Nephron (organoid): ENCODE data around the gene WDFY4.

Source experiments
- H3K27ac Mint-ChIP-seq, 3 experiments: 2 replicates each; pipeline ENCODE4 v1.8.0; 2020; ENCODE audit warnings: mixed read lengths in 3 of 3, mild to moderate bottlenecking in 2 of 3, moderate library complexity in 1 of 3
- H3K27me3 Mint-ChIP-seq: 2 replicates; pipeline ENCODE4 v1.8.0; 2021; ENCODE audit warnings: low read depth, mild to moderate bottlenecking, moderate library complexity, mixed read lengths
- H3K36me3 Mint-ChIP-seq: 2 replicates; pipeline ENCODE4 v1.8.0; 2020; ENCODE audit warnings: low read depth, mixed read lengths
- H3K4me1 Mint-ChIP-seq: 2 replicates; pipeline ENCODE4 v1.8.0; 2020; ENCODE audit warnings: mixed read lengths
- H3K4me3 Mint-ChIP-seq, 3 experiments: 2 replicates each; pipeline ENCODE4 v1.8.0; 2020; ENCODE audit warnings: mild to moderate bottlenecking in 3 of 3, mixed read lengths in 3 of 3, moderate library complexity in 2 of 3
- H3K9me3 Mint-ChIP-seq: 2 replicates; pipeline ENCODE4 v1.8.0; 2020; ENCODE audit warnings: mixed read lengths
- TF ChIP-seq, protein P1 (sequence below), 3 experiments: fragments of 200-600 bp; sonication (generic); IDR thresholded peaks; one replicate each; pipeline ENCODE4 v1.5.0; 2021; ENCODE audit warnings: antibody characterized with exemption in 3 of 3; ENCODE audit not compliant: unreplicated experiment in 3 of 3

The WDFY4 gene

DNA sequence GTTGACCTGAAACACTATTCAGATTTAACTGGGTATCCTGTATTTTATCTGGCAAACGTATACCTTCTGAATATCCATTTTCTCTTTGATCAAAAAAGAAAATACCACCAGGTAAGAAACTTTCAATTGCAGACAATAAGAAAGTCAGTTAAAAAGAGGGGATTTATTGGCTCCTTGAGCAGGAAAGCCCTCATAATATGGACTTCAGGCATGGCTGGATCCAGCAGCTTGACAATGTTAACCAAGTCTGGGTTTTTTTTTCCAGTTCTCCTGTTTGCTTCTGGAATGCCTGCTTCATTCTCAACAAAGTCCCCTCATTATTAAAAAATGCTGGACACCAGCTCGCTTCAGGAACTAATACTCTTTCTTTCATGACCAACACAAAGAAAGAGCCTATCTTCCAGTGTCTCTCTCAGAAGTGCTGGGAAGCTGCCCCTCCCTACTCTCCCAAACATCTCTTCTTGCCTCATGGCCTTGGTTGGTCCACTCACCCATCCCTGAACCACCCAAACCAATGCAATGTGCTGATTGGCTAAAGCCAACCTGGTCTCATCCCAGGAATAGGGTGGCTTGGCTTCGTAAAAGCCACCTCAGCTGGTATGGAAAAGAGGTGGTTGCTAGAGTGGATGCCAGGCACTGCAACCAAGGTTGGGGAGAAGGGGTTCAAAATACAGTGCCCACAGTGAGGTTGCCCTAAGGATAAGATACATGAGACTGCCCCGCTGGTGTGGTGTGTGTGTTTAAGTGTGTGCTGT, 30.6 kb upstream of the WDFY4 start:
- Mint-ChIP-seq H3K4me1 (no peaks in the 10 kb centered on the region), H3K27ac (no peak overlapping the region), H3K4me3 (peak overlapping the region in 1 of 3 experiments; percentile 5), H3K9me3 (no peaks in the 10 kb centered on the region), H3K27me3 (peaks cover 72% of the 10 kb centered on the region), H3K36me3 (no peaks in the 10 kb centered on the region)
- TF ChIP-seq, protein P1, sequence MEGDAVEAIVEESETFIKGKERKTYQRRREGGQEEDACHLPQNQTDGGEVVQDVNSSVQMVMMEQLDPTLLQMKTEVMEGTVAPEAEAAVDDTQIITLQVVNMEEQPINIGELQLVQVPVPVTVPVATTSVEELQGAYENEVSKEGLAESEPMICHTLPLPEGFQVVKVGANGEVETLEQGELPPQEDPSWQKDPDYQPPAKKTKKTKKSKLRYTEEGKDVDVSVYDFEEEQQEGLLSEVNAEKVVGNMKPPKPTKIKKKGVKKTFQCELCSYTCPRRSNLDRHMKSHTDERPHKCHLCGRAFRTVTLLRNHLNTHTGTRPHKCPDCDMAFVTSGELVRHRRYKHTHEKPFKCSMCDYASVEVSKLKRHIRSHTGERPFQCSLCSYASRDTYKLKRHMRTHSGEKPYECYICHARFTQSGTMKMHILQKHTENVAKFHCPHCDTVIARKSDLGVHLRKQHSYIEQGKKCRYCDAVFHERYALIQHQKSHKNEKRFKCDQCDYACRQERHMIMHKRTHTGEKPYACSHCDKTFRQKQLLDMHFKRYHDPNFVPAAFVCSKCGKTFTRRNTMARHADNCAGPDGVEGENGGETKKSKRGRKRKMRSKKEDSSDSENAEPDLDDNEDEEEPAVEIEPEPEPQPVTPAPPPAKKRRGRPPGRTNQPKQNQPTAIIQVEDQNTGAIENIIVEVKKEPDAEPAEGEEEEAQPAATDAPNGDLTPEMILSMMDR (IDR thresholded peaks at IDR 0.05; ENCODE audit: unreplicated experiment in 3 of 3) = no peak

DNA sequence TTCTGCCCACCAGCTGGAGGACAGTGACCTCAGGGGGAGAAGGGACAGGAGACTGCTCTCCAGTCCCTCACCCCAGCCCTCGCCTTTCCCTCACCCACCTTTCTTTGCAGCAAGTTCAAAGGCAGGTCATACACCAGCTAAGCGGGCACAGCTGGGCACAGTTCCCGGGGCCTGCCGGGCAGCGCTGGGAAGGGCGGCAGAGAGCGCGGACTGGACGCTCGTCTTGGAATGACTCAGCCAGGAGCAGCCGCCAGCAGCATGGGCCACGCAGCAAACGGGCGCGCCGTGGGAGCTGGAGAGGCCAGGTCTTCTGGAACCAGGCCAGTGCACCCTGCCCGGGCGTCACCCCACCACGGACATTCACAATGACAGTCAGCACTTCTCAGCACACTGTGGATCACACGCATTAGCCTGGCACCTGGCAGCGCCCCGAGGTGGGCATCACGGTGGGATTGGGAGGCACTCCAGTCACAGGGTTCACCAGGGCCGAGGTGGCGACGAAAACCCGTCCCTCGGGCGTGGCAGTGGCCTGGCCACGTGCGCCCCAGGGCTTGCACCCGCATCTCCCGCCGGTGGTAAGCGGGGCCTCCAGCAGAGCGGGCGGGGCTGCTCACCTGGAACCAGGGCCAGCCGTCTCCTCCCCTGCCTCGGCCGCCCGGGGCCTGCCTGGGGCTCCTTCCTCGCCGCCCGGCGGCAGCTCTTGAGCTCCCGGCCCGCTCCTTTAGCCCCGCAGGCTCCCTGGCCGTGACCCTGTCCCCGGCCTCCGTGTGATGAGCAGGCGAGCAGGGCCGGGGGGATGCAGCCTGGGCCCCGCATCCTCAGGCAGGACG, 29.0 kb upstream of the WDFY4 start:
- Mint-ChIP-seq H3K4me1 (no peaks in the 10 kb centered on the region), H3K9me3 (no peaks in the 10 kb centered on the region), H3K4me3 (peak overlapping the region in 1 of 3 experiments; percentile 43), H3K27ac (no peak overlapping the region), H3K27me3 (peaks cover 74% of the 10 kb centered on the region), H3K36me3 (no peaks in the 10 kb centered on the region)
- TF ChIP-seq, protein P1 (IDR thresholded peaks at IDR 0.05; ENCODE audit: unreplicated experiment in 3 of 3) = no peak

DNA sequence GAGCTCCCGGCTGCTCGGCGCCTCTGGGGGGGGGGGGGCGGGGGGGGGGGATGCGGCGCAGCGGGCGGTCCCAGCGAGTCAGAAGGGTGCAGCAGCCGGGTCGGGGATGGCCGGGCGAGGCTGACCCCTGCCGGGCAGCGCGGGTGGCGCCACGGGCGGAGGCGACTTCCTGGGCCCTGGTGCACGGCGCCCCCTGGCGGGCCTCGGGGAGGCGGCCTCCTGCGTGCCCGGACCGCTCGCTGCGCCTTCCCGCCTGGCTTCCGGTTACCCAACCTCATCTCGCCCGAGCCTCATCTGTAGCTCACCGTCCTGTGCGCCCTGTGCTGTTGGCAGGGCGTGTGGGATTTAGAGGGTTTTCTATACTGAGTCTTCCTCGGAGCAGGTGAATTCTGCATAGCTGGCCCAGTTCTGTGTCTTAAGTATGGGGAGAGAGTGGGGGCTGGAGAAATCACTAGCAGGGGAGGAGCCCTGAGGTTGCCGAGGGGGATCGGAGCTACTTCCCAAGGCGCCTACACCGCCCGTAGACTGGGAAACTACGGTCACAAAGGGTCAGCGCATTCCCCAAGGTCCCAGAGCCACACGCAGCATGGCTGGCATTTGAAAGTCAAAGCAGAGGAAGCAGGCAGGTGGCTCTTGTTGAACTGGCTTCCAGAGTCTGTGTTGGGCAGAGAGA, 28.3 kb upstream of the WDFY4 start:
- H3K36me3 Mint-ChIP-seq = no peaks in the 10 kb centered on the region

DNA sequence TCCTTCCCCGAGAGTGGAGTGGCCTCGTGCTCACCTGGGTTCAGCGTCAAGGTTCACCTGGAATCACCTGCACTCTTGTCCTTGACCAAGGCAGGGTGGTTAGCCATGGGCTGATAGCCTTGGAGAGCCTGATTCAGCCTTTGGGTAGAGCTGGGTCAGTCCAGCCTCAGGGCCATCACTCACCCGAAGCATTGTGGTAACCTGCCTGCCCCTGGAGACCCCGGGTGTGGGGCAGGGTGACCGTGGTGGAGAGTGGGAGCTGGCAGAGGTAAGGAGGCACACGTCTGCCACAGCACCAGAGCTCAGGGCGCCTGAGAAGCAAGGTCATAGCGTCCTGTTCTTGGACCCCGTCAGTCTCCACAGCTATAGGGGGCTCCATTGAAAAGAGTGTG, 27.8 kb upstream of the WDFY4 start:
- H3K4me3 Mint-ChIP-seq = peak overlapping the region in 2 of 3 experiments; percentile 75 to 88
- no peaks in the 10 kb centered on the region for H3K4me1 Mint-ChIP-seq
- no peaks in the 10 kb centered on the region for H3K9me3 Mint-ChIP-seq
- TF ChIP-seq, protein P1 (IDR thresholded peaks at IDR 0.05; ENCODE audit: unreplicated experiment in 3 of 3) = no peak
- no peaks in the 10 kb centered on the region for H3K36me3 Mint-ChIP-seq
- H3K27me3 Mint-ChIP-seq = peaks cover 64% of the 10 kb centered on the region
- no peak overlapping the region for H3K27ac Mint-ChIP-seq

More for the DNA sequence above, 28.3 kb upstream of the WDFY4 start:
- Mint-ChIP-seq H3K9me3 (no peaks in the 10 kb centered on the region), H3K4me1 (no peaks in the 10 kb centered on the region), H3K27ac (no peak overlapping the region), H3K4me3 (peak overlapping the region; percentile 75 to 88 (median 84)), H3K27me3 (peaks cover 67% of the 10 kb centered on the region)
- TF ChIP-seq, protein P1 (IDR thresholded peaks at IDR 0.05; ENCODE audit: unreplicated experiment in 3 of 3) = peak; percentile 98 to 100 (median 99)

DNA sequence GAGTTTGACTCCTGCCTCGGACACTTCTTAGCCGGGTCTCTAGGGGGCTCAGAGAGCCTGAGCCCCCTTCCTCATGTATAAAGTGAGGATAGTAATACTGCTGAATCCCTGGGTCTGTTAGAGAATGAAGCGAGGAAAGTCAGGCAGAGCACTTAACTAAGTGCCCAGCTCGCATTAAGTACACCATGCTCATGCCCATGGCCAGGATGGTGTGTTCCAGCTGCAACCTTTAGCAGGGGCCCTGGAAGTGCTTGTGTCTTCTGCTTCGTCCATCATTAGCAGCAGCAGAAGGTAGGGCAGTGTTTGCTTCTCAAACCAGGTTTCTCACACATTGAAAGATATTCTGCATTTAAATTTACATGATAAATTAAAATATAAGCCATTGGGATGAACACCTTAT, 27.3 kb upstream of the WDFY4 start:
- Mint-ChIP-seq H3K27me3 (peaks cover 61% of the 10 kb centered on the region), H3K36me3 (no peaks in the 10 kb centered on the region)

More for the DNA sequence above, 27.3 kb upstream of the WDFY4 start:
- Mint-ChIP-seq H3K27ac (no peak overlapping the region), H3K4me1 (no peaks in the 10 kb centered on the region), H3K4me3 (no peak overlapping the region), H3K9me3 (no peaks in the 10 kb centered on the region)
- TF ChIP-seq, protein P1 (IDR thresholded peaks at IDR 0.05; ENCODE audit: unreplicated experiment in 3 of 3) = no peak
